HL-60/S4 treated with phorbol 12-myristate 13-acetate at 8.2 ng/mL for 4 days and 3 days (cell line): ENCODE measurements around the gene RPS6KA5.
"Not testable (repeated sequence)": the region's sequence is repeated elsewhere in the genome, so short reads cannot be mapped to it uniquely, and the experiment has no call there.

Source experiments
- in situ Hi-C: fragments of 300-500 bp; cut with MboI; formaldehyde crosslinking; loops from 2 replicates; pipeline ENCODE4 v1.15.0; 2022; ENCODE audit warnings: low sequenced_read_pairs

The RPS6KA5 gene

DNA sequence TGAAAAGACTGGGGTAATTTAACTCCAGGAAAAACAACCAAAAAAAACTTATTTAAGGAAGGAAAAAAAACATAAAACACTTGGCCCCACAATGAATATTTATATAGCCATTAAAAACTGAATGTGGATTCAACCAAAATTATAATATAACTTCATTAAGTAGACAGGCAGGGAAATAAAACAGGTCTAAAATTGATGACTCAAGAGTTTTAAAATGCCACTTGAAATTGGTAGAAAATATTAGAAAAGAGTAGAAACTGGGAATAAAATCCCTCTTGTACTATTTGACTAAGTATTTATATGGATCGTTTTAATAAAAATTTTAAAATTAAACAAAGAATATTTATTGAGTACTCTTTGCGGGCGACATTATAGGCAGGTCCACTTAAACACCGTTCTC, 28.8 kb downstream of the RPS6KA5 start:
- in situ Hi-C loops: no loop called here

DNA sequence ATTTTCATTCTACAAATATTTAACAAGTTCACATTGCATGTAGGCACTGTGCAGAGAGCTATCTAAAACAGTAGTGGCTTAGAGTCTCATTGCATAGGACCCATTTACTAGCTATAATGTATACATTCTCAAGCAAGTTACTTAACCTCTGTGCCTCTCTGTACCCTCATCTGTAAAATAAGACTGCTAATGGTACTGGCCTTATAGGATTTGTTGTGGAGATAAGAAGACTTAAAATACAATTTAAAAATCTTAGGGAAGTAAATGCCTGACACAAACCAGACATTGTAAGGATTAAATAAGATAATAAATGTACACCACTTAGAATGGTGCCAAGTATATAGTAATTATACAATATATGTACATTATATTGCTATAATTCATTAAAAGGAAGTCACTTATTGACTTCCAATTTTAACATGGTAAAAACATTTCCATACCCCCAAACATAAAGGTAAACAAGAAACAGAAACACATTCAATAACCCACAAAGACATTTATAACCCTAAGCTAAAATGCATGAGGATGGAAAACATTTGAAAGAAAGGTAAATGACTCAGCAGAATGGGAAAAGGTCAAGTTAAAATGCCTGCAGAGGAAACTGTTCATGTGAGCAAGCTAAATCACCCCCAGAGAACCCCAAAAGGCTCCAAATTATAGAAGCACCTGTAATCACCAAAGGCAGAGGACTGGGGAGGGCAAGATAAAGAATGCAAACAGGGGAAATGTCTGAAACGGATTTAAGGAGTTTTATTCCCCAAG, 30.8 kb downstream of the RPS6KA5 start:
- in situ Hi-C loops: no loop called here

DNA sequence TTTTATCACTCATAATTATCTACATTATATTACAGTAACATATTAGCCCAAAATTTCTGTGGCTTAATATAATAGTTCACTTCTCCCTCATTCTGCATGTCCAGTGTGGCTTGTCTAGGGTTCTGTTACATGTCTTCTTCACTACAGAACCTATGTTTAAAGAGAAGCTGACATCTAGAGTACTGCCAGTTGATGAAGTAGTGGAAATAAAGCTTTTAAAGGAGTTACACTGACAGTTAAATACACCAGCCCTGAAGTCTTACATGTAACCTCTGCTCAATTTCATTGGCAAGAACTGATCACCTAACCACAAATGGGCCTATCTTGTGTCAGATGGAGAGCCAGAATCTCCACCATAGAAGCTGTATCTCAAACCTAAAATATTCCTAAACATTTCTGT, 32.9 kb downstream of the RPS6KA5 start:
- in situ Hi-C loops: no loop called here

GRCh38 chr14:91022622-91023028, 37.8 kb downstream of the RPS6KA5 start:
- in situ Hi-C loops: not testable (repeated sequence)

DNA sequence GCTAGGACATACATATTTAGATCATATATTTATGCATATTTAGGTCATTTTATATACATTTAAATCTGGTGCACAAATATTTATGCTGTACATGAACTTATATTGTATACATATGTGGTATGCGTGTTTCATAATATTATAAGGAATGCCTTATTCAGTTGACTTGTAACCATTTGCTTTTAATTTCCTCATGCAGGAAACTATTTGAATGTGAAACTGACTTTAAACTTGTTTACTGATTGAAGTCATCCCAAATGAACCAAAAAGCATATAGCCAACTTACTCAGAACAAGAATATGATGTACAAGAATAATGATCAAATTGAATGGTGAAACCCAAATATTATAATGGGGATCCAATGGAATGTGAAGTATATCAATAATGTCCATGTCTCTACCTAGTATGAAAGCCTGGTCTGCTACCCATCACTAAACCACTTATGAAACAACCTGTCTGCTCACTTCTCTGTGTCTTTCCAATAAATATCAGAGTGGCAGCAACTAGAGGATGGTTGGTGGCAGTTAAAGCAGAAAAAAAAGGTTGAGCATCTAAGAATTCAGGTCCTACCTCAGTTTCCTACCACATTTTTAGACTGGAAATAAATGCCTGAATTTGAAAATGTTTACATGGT, 38.3 kb downstream of the RPS6KA5 start:
- in situ Hi-C loops: no loop called here

DNA sequence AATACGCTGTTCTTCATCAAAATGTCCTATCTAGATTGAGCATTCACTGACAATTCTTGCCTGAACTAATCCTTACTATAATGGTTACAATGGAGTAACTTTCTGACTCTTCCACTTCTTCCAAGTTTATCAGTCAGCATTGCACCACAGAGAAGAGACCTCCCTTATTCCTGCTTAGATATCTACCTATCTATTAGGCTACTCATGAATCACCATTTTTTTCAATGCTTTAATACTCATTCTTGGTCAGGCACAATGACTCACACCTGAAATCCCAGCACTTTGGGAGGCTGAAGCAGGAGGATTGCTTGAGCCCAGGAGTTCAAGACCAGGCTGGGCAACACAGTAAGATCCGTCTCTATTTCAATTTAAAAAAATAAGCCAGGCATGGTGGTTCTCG, 39.3 kb downstream of the RPS6KA5 start:
- in situ Hi-C loops: no loop called here

DNA sequence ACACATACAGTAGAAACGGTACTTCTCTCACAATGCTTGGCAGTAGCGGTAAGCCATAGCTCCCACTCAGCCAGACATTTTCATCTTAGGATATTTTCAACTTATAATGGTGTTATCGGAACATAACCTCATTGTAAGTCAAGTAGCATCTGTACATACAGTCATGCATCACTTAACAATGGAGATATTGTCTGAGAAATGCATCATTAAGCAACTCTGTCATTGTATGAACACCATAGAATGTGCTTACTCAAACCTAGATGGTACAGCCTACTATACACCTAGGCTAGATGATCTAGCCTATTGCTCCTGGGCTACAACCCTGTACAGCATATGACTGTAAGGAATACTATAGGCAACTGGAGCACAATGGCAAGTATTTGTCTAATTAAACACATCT, 40.8 kb downstream of the RPS6KA5 start:
- in situ Hi-C loops: no loop called here

DNA sequence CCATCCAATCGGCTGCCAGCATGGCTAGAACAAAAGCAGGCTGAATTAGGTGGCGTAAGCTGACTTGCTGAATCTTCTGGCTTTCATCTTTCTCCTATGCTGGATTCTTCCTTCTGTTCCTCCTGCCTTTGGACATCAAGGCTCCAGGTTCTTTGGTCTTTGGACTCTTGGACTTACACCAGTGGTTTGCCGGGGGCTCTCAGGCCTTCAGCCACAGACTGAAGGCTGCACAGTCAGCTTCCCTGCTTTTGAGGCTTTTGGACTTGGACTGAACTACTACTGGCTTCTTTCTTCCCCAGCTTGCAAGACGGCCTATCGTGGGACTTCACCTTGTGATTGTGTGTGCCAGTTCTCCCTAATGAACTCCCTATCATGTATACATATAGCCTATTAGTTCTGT, 42.0 kb downstream of the RPS6KA5 start:
- in situ Hi-C loops: no loop called here

DNA sequence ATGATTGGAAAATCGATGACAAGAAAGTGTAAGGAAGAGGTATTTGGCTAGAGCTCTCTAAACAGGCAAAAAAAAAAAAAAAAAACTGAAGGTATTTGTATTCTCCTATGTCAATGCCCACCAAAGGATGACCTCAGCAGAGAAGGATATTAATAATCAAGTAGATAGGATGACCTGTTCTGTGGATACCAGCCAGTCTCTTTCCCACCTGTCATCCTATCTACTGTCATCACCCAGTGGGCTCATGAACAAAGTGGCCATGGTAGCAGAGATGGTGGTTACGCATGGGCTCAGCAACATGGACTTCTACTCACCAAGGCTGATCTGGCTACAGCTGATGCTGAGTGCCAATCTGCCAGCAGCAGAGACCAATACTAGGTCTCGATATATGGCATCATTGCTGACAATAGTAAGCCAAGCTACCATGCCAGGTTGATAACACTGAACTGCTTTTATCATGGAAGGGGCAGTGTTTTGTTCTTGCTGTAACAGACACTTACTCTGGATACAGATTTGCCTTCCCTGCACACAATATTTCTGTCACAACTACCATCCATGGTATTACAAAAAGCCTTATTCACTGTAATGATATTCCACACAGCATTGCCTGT, 43.5 kb downstream of the RPS6KA5 start:
- in situ Hi-C loops: no loop called here

DNA sequence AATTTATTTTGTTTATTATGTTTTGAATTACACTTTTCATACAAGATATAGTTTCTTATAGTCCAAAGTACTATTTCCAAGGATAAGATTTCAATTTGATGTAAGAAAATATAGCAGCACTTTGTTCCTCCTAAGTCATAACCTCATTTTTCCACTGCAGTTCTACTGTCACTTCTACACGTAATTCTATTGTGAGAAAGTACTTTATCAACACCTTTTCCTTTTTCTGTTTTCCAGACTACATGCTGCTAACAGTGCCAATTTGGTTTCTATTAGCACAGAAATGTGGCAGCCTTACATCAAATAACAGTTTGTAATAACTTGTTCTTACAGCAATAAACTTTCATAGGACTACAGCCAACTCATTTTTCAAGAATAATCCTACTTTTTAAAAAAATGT, 45.0 kb downstream of the RPS6KA5 start:
- in situ Hi-C loops: no loop called here

- in situ Hi-C loops: no loop called here
Measured at GRCh38 chr14:91012045-91012444, 48.4 kb downstream of the RPS6KA5 start.

- in situ Hi-C loops: no loop called here
Measured at GRCh38 chr14:91010153-91010533, 50.3 kb downstream of the RPS6KA5 start.

DNA sequence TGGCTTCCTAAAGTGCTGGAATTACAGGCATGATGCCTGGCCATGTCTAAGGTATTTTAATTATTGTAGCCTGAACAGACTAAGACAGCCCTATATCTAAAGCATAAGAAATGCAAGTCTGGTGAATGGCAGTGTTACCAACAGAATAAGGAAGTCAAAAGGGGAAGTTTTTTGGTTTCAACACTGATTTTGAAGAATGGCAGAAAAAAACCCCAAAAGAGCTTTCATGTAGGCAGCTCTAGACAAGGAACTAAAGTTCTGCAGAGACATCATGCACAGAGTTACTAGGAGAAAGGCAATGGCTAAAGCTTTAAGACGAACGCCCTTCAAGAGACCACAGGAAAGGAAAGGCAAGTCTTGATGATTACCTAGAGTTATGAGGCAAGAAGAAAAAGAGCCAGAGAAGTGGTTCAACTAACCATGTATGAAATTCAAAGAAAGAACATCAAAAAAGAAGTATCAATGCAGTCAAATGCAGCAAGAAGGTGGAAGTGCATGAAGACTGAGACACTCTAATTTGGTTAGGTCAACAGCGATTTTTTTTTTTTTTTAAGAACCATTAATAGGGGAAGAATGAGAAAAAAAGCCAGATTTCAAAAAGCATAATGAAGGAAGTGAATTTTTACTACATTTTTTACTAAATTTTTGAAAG, 50.8 kb downstream of the RPS6KA5 start:
- in situ Hi-C loops: no loop called here

DNA sequence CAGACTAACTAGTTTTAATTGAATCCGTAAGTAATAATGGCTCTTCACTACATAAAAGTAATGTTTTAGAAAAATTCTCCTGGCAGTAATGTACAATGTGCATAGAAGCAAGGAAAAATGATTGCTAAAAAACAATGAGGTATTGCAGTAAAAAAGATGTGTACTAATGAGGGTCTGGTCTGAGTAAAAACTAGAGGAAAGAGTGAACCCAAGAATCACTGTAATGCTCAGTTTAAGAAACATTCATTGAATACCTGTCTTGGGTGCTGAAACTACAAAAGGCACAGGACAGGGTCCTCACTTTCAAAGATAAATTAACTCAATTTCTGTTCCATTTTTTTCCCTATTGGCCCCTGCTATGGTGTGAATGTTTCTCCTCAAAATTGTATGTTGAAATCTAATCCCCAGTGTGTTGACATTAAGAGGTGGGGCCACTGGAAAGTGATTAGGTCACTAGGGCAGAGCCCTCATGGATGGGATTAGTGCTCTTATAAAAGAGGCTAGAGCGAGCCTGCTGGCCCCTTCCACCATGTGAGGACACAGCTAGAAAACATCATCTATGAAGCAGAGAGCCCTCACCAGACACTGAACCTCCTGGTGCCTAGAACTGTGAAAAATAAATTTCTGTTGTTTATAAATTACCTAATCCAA, 51.6 kb downstream of the RPS6KA5 start:
- in situ Hi-C loops: no loop called here

DNA sequence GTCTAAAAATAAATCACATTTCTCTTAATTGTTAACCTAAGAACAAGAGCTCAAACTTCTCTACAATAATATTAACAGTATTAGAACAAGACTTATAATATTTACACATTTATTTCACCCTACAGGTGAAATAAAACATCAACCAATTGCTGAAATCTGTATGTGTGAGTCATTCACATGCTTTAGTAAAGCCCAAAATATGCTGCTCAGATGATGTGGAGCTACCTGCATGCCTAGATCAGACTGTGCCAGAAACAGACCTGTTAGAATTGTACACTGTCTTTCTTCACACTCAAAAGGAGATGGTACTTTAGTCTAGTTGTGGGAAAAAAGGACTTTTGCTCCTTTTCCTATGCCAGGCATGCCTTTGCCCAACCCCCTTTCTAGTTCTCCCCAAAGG, 54.7 kb downstream of the RPS6KA5 start:
- in situ Hi-C loops: no loop called here

DNA sequence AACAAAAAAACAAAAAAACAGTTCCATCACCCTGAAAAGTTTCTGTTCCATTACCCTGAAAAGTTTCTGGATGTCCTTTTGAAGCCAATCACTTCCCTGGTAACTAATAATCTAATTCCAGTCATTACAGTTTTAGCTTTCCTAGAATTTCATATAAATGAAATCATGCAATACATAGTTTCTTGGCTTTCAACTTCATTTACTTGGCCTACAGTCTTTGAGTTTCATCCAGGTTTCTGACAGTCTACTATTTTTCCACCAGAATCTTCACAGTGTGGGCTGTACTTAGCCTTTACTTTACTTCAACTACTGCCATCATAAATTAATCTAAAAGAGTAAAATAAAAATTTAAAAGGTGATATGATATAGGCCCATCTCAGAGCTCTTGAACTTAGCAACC, 55.5 kb downstream of the RPS6KA5 start:
- in situ Hi-C loops: no loop called here

DNA sequence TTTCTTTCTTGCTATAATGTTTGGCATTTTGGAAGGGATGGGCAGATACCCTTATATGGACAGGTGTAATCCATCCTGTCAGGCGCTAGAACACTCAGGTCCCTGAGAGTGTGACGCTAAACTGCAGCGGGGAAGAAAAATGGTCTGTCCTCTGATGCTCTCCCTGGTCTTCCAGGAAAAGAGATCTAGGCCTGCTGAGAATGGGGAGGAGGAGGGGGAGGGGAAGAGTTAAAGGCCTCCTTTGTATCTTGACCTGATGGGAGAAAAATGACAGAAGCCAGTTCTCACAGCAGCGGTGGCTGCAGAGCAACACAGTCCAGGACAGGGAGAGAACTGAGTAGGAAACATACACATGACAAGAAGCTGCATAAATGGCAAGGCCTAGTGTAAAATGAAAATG, 61.1 kb downstream of the RPS6KA5 start:
- in situ Hi-C loops: no loop called here

GRCh38 chr14:90996967-90997366, 63.5 kb downstream of the RPS6KA5 start:
- in situ Hi-C loops: no loop called here

- in situ Hi-C loops: no loop called here
Measured at GRCh38 chr14:90995785-90996184, 64.7 kb downstream of the RPS6KA5 start.

DNA sequence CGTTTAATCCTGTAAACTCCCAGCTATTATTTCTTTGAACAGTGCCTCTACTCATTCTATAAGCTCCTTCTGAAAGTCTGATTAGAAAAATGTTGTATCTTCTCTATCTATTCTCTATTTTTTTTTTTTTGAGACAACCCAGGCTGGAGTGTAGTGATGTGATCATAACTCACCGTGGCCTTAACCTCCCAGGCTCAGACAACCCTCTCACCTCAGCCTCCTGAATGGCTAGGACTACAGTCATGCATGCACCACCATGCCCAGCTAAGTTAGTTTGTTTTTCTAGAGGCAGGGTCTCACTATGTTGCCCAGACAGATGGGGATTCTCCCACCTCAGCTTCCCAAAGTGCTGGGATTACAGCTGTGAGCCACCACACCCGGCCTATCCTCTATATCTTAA, 66.6 kb downstream of the RPS6KA5 start:
- in situ Hi-C loops: no loop called here

DNA sequence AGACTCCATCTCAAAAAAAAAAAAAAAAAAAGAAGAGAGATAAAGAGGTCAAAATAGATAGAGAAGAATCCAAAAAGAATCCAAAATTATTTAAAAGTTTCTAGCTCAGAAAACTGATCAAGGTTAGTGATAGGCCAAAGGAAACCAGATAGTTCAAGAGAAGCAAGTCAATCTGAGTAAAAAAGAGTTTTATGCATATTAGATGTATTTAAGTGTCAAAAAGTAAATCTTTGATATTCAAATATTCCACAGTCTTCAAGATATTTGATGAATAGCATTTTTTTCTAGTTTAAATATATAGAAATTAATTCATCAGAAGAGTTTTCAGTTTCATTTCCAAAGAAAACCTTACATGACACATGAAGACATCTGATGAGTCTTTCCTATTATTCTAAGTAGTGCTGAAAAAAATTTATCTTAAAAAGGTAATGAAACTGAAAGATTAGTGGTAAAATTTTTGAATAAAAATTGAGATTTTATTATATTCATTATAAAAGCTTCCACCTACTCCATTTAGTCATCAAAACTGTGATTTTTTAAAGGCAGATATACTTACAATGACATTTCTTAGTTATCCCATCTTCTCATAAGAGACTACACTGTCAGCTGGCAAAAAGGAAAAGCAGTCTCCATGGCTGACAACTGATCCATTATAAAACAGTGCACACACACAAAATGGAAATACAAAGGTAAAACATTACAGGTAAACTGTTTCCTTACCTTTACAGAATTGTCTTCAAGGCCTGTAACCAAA, 68.6 kb downstream of the RPS6KA5 start:
- in situ Hi-C loops: no loop called here
